ENCODE results near the gene MED26.

Gene MED26

DNA sequence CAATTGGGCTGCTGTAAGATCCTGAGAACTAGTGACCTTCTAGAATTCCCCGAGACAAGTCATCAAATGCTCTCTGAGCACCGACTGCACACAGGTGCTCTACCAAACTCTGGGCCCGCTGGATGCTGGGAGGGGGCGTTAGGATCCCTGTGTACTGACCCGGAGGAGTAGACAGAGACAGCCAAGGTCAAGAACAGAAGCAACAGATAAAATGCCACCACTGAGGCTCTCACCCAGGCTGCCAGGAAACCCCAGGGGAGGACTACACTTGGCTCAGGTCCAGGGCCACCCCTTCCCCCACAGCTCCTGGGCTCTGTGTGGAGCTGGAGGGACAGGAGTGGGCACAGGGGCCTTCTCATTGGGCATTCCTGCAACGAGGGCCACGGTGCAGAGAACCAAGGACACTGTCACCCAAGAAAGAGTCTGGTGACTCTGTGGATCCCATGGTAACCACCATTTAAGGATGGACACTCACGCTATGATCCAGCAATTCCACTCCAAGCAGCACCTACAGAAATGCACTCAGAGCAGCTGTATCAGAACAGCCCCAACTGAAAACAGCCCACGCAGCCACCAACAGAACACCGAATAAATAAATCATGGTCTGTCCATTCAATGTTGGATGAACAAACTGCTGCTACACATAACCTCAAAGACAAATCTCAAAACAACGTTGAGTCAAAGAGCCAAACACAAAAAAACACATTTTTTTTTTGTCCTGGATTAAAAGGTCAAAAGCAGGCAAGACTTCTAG lies 39.0 kb downstream of the MED26 start:
- DNase-seq = no peak

DNA sequence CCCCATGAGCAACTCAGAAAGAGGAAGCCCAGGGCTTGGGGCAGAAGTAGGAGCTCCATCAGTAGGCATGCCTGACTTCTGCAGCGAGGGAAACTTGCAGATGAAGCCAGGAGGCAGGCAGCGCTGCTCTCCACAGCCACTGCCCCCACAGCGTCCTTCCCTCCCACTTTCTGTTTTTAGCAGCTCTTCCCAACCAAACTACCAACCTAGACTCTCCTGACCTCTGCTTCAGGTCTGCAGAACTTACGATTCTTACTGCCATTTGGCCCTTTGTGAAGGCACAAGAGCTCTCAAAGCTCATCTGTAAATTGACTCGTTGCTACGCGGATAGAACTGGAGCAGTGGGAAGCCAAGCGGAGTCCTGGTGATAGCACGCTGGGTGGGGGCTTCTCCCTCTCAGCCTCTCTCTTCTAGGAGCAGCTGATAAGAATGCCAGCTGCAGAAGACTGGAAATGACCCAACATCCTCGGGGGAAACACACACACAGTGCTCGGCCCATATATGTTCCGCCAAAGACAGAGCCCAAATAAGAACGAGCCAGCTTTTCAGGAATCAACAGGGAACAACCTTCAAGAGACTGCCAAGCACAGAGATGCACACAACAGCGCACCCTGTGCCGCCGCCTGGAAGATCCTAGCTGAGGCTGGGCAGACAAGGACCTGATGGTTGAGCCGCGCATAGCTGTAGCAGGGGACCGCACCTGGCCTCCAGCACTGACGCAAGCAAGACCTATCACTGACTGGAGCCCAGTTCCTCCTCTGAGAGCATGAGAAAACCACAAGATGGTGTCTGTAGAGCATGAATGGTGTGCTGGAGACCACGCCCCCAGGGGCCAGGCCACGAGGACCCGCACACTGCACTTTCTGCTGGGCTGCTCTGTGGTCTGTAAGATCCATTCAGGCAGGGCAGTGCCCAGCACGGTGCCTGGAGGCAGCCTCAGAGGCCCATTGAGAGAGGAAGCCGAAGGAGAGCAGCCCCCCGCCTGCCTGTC lies 39.9 kb downstream of the MED26 start:
- no peak for DNase-seq

DNA sequence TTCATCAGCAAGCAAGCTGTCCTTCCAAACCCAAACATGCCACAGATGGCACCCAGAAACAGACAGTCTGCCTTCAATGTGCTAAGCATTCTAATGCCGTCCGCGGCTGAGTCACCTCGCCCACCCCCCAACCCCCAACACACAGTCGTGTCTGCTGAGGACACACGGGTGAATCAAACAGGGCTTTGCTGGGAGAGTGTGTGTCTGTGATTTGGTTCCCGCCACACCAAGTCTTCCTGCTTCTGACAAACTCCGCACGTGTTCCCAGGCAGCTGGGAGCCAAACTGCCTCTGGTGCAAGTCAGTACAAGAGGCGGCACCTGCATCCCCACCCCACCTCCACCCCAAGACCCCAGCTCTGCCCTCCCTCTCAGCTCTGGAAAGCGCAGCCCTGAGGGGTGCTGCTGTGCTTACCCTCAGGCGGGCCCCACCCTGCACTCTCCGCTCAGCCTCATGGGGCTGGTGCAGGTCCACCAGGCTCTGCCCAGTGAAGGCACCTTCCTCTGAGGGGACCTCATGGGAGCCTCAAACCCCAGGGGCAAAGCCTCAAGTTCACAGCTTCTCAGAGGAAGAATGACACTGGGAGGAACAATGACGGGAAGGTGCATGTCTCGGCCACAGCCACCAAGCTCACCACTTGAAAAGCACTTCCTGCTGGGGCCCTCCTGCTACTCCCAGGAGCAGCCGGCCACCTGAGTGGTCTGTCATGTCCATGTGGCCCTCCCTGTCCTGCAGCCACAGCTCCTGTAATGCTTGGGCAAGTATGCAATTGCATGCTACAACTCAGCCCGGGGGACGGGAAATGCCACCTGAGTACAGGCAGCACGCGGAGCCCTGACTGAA lies 40.8 kb downstream of the MED26 start:
- peak; percentile 69 for DNase-seq

DNA sequence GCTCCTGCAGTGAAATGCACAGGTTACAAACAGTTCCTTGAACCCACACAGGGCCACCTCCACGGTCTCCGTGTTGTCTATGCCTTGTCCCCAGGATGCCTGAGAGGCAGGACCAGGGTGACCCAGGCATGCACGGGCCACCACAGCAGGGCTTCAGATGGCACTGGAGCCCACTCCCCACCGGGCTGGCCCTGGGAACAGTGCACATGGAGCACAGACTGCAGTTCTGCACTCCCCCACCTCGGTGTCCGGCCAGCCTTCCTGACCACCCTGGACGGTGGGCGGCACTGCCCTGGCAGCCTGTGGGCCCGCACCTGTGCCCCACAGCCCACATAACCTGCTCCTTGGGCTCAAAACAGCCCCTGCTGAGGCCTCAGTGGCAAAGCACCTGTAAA lies 41.5 kb downstream of the MED26 start:
- DNase-seq = no peak

DNA sequence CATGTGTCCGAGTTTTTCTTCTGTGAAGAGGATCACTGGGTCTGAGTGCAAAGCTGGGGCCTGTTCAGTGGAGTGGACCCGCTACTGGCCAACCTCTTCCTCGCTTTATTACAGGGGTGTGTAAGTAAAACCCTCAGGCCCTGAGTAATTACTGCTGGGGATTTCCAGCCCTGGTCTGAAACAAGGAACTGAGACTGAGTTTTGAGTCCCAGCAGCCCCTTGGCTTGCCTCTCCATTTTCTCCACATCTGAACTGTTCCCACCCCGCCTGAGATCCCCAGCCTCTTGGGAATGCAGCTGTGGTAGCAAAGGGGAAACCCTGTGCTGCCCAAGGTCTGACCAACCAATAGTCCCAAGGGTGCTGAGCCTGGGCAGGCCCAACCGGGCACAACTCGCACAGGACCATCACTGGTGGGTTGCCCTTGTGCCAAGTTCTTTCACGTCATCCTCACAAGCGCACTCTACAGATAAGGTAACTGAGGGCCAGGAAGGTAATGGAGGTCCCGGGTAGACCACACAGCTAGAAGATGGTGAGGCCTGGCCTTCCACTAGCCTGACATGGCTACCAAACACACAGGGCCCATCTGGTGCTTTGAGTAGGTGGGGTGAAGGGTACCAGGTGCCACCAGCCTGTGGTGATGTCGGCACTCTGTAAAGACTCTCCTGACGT lies 42.1 kb downstream of the MED26 start:
- DNase-seq = no peak

DNA sequence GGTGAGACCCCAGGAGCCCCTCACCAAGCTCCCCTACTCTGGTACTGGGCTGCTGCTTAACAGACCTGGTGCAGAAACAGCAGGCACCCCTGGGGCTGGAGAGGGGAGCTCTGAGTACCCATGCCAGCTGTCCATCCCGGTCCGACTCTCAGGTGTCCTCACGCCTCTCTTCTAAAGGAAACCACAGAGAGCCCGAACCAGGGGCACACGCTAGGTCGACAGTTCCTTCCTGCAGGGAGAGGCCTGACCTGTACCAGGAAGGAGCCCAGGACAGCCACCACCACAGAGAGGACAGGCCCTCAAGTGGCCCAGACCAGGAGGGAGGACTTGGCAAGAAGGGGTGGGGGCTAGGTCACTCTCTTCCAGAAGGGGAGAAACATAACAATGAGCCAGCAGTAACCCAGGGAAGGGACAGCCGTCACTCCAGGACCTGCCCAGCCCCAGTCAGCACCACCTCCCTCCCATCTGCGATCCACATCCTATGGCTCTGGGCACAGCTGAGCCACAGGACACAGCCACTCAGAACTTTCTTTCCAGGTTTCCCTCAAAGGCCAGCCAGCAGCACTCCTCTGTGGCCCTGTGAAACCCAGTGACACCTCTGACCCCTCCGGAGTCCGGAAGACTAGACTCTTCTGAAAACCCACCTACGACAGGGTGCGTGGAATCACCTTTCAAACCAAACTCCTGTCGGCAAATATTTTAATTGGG lies 42.8 kb downstream of the MED26 start:
- DNase-seq = no peak

DNA sequence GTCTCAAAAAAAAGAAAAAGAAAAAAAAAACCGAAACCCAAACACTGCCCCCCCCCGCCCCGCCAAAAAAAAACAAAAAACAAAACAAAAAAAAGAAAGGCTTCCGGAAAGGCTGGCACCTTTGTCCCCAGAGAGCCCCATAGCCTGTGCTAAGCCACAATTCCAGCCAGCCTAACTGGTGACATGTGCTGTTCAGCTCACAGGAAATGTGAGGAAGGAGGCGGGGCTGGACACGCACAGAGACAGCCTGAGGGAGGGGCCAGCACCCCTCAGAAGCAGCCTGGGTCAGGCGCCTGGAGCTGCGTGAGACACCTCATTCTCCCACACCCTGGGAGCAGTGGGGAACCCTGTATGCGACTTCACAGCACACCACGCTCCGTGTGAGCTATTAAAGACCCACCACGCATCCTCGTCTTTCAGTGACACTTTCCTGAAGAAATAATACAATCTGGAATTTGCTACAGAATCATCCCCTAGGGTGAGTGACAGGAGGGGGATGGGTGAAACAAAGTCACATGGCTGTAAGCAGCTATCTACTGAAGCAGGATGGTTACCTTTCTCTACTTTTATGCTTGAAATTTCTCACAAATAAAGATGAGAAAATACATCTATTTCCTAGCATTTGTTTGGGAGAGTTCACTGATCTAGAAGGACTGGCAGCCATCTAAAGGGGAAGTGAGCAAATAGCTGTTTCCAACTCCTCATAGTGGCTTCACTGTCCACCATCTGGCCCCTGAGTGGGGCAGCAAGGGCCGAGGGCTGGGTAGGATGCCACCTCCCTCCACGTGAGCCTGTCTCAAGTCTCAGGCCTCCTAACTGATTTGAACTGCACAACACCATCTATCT lies 43.5 kb downstream of the MED26 start:
- peak; percentile 84 for DNase-seq

DNA sequence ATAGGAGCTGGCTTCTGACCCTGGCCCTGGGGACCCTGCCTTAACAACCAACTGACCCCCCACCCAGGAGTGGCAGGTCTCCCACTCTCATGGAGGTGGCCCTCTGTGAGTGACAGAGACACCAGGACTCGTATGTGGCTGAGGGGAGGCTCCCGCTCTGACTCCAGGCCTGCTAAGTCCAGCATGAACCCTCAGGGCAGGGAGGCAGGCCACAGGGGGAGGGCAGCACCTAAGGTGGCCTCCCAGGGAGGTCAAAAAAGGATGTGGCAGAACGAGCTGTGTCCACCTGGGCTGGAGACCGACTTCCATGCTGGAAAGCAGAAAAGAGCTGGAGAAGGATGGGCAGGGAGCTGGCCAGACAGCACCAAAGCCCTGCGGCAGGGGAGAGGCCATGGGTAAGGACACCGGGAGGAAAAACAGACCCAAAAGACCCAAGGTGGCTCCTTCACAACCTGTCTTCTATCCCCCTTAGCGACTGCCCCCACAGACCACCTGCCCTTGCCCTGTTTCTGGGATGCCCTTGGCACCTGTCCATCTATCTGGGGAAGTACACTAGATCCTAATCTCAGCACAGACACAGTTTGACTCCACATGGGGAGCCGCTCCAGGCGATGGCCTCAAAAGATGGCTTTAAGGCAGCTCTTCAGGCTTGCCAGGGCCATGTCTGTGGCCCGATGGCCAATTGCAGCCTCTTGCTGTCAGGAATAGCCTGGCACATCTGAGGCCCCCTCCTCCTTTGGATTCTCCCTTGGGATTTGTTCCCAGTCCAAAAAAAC lies 45.3 kb downstream of the MED26 start:
- DNase-seq = no peak

DNA sequence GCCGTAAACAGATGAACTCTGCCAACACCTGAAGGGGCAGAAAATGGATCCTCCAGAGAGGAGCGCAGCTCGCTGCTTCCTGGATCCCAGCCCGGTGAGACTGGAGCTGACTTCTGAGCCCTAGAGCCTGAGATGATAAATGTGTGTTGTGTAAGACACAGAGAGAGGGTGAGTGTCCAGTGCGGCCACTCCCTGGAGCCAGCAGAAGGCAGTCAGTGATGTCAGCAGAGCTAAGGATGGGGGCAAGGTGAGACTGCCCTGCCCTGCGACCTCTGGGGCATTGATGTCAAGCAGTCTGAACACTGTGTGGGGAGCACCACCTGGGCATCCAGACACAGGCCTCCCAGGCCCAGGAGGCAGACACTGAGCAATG lies 46.0 kb downstream of the MED26 start:
- no peak for DNase-seq

DNA sequence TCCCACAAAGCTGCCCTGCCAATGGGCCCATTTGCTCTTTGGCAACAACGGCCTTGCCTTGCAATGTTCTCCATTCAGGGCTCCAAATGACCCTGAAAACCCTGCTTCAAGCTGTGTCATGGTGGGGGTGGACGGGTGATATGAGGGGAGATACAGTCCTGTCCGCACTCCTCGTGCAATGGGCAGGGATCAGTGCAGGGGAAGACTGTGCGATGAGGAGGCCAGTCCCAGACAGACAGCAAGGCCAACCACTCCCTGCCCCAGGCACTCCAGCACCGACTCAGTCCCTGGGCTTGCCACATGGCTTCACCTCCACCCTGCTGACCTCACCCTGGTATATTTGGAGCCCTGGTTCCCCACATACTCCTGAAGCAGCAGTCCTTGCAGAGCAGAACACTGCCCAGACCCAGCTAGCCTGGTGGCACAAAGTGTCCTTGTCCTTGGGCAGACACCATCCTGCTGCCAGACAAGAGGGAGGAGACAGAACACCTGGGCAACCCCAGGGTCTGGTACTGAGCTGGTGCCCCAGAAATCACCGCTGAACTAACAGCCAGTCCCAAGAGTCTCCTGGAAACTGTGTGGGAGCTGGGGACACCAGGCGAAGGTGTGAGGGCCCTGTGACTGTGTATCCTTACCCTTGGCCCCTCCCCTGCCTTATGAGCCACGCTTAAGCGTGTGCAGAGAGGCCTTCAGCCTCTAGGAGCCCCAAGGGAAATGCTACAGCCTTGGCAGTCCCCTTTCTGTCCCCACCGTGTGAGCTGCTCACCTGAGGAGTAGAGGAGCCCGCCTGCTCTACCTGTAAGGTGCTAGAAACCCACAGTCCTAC lies 46.6 kb downstream of the MED26 start:
- DNase-seq = no peak

DNA sequence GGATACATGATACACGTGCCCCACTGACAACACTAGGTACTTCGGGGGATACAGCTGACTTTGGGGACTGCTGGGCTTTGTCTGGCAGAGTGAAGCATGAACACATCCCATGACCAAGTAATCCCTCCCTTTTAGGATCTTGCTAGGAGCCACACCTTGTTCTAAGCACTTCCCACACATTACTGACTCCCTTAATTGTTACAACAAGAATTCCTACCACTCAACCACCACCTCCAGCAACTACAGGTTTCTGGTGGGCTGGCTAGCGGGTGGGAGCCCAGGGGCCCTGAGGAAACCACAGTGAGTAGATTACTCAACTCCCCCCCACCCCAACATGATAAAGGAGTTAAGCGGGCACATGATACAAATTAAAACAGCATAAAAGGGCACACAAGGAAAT lies 48.6 kb downstream of the MED26 start:
- DNase-seq = no peak

DNA sequence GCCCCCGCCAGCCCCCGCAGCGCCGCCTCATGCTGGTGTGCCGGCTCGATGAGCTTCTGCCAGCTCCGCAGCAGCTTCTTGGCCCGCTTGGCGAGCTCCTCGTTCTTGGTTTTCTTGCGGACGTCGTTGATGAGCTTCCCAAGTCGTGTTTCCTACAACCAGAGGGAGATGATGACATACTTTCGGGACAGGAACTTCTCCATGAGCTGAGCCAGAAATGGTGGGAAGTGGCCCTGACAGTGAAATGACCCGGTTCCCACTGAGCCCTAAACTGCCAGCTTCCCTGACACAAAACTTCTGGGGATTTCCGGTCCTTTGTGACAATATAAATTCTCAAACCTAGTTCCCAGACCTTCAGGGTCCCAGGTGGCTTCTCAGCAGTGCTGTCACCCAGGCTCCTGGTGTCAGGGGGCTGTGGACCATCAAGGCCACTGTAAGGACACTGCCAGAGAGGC lies 50.4 kb downstream of the MED26 start:
- no peak for DNase-seq

DNA sequence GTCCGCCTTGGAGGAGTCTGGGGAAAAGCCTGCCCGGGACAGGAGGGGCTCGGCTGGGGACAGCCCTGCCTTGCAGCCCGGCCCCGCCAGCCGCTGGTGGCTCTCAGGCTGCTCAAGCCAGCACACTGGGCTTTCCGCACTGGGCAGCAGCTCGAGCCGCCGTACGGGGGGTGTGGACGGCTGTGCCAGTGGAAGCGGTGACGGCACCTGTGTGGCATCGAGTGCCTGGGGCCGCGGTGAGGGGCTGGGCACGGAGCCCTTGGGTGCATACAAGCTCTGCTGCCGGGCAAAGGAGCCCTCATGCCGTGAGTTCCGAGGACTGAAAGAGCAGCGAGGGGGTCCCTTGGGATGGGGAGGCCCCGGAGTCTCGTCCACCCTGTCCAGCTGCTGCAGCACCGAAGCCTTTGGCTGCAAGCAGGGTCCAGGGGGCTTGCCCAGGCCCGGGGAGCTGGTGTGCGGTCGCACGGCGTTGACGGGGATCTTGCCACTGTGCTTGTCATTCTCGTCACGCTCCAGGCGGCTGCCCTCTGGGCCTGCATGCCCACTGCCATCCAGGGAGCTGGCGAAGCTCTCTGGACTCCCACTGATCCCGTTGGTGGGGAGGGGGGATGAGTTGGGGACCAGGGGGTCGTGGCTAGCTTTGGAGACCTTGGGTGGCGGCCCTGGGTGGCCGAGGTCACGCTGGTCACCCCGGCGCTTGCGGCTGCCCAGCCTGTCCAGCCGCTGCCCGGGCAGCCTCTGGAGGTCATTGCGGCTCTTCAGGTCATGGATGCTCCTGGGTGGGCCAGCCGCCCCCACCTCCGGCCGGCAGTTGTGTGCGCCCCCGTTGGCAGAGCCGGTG lies 51.1 kb downstream of the MED26 start:
- no peak for DNase-seq

DNA sequence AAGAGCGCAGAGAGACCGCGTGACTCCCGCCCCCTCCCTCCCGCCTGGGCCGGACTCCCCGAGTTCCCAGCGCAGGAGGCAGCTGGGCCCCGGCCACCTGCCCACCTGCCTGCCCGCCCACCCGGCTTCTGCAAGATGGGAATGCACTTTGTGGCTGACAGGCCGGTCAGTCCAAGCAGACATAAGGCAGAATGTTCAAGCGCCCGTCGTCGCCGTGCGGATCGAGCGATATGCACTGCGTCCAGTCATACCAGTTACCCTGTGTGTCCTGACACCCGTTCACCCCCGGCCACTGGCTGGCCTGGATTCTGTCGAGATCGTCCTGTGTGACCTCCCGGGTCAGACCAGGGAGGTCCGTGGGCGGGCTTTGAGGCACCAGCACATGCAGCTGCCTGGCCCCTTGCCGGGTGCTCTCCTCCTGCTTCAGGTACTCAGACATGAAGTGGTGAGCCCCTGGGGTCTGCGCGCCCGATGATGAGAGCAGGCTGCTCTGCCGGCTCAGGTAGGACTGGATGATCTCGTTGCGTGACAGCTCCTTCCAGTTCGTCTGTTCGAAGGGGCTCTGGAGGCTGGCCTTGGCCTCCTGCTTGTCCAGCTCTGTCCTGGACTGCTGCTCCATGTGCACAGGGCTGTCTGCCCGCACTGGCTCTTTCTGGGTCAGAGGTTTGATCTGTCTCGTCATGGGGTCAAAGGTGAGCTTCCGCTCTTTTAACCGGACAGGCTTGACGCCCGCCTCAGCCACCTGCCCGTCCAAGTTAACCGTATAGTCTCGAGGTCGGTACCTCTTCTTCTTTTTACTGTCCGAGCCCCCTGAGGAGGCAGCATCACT lies 51.9 kb downstream of the MED26 start:
- DNase-seq = no peak

DNA sequence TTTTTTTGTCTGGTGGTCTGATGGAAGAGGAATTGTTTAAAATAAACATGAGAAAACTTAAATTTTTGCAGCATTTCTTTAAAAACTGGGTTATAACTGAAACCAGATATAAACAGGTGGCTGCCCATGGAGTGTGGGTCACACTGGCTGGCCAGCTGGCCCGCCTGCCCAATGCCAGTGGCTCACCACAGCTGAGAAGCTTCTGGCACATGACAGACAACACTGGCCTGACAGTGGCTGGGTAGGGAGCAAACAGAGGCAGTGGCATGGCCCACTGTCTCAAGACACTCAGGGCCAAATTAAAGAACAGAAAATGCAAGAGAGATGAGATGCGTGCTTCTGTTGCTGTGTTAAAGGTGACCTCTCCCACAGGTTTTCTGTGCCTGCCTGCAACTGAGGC lies 52.7 kb downstream of the MED26 start:
- DNase-seq = no peak

DNA sequence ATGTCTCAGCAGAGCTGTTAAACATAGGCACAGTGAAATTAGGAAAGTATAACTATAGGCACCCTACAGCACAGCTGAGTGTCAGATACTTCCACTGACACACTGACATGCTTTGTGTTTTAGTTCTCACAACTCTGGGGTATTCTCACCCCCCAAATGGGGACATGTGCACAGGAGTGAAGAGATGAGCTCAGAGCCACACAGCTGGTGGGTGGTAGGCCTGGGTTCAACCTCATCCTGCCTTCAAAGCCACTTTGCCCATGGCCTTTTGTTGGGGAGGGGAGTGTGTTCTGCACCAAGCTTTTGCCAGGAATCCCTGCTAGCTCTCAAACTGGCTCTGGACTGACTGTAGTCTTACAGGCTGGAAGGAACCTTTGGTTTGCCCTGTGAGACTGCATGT lies 54.1 kb downstream of the MED26 start:
- DNase-seq = no peak

DNA sequence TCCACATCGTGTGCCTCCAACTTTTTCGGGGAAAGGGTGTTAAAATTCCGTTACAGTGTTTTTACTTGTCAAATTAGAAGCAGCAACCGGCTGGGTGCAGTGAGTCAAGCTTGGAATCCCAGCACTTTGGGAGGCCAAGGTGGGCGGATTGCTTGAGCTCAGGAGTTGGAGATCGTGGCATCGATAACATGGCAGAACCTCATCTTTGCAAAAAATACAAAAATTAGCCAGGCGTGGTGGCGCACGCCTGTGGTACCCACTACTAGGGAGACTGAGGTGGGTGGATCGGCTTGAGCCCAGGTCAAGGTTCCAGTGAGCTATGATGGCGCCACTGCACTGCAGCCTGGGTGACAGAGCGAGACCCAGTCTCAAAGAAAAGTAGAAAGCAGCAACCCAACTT lies 54.7 kb downstream of the MED26 start:
- no peak for DNase-seq

All from fibroblast of skin of back (primary cell).